Chondrocyte (in vitro differentiated cells): ENCODE data around the gene DELE1. TPM values are rescaled to one million over a fixed set of nuclear protein-coding genes. Genes with fewer than 3 reads are reported as not detected.
A peak's percentile ranks its signal among the peaks of the same experiment; 100 is the strongest.

Experiments
- DNase-seq: peaks from one replicate; pipeline ENCODE4 v3.0.0; 2021; ENCODE audit warnings: mixed read lengths, low spot score
- H3K27ac Mint-ChIP-seq: one replicate; pipeline ENCODE4 v1.8.0; 2021; ENCODE audit warnings: mild to moderate bottlenecking, moderate library complexity, mixed read lengths; ENCODE audit not compliant: unreplicated experiment
- H3K27me3 Mint-ChIP-seq: 2 replicates; pipeline ENCODE4 v1.8.0; 2021; ENCODE audit warnings: low read depth, mixed read lengths
- H3K36me3 Mint-ChIP-seq: 2 replicates; pipeline ENCODE4 v1.8.0; 2021; ENCODE audit warnings: low read depth, mixed read lengths
- H3K4me1 Mint-ChIP-seq: 2 replicates; pipeline ENCODE4 v1.8.0; 2021; ENCODE audit warnings: low read depth, mild to moderate bottlenecking, mixed read lengths
- H3K4me3 Mint-ChIP-seq: one replicate; pipeline ENCODE4 v1.8.0; 2021; ENCODE audit warnings: mild to moderate bottlenecking, moderate library complexity, mixed read lengths; ENCODE audit not compliant: unreplicated experiment
- H3K9me3 Mint-ChIP-seq: 2 replicates; pipeline ENCODE4 v1.8.0; 2021; ENCODE audit warnings: low read depth, mixed read lengths
- CTCF ChIP-seq: fragments of 200-600 bp; sonication (generic); IDR thresholded peaks from 2 replicates; pipeline ENCODE4 v1.5.0; 2021; ENCODE audit warnings: antibody characterized with exemption, mild to moderate bottlenecking, moderate library complexity
- total RNA-seq: library from RNA; stranded (reverse); gene quantifications from 3 replicates; pipeline ENCODE4 v1.2.1, GENCODE V29; 2021

The DELE1 gene
- total RNA-seq, 1 donor from 2014 or later, result 43.8 TPM

- H3K4me3 Mint-ChIP-seq, result peak overlapping the region; percentile 92
- H3K9me3 Mint-ChIP-seq, result no peaks in the 10 kb centered on the region
- peaks cover 49% of the 10 kb centered on the region for H3K4me1 Mint-ChIP-seq
- H3K27ac Mint-ChIP-seq, result peak overlapping the region; percentile 78
- peak; percentile 99 for TF ChIP-seq CTCF
- no peaks in the 10 kb centered on the region for H3K36me3 Mint-ChIP-seq
- peaks cover 34% of the 10 kb centered on the region for H3K27me3 Mint-ChIP-seq
- no peak for DNase-seq
These were observed 44.8 kb upstream of the DELE1 start for GRCh38 chr5:141878711-141879425.

DNA sequence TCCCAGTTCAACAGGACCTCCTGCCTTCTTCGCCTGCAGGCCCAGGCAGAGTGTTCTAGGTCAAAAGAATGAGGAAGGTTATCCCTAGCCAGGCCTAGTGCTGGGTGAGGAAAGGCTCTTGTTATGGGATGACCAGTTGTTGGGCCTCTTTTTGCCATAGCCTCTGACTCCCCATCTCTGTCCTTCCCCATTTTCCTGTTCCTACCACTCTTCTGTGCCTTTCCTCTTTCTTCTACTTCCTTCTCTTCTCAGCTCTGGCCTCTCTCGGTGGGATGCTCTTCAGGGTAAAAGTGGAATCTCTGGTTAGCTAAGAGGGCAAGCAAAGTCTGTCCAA lies 44.3 kb upstream of the DELE1 start:
- no peak overlapping the region for H3K27ac Mint-ChIP-seq
- peaks cover 38% of the 10 kb centered on the region for H3K27me3 Mint-ChIP-seq
- peak; percentile 38 for TF ChIP-seq CTCF
- DNase-seq, result no peak
- H3K4me3 Mint-ChIP-seq, result peak overlapping the region; percentile 92
- peaks cover 44% of the 10 kb centered on the region for H3K4me1 Mint-ChIP-seq
- H3K9me3 Mint-ChIP-seq, result no peaks in the 10 kb centered on the region
- no peaks in the 10 kb centered on the region for H3K36me3 Mint-ChIP-seq

GRCh38 chr5:141879941-141880738 lies 43.5 kb upstream of the DELE1 start:
- DNase-seq, result no peak
- no peak overlapping the region for H3K4me3 Mint-ChIP-seq
- TF ChIP-seq CTCF, result no peak
- no peaks in the 10 kb centered on the region for H3K9me3 Mint-ChIP-seq
- H3K27ac Mint-ChIP-seq, result no peak overlapping the region
- no peaks in the 10 kb centered on the region for H3K36me3 Mint-ChIP-seq
- H3K27me3 Mint-ChIP-seq, result peaks cover 44% of the 10 kb centered on the region
- peaks cover 36% of the 10 kb centered on the region for H3K4me1 Mint-ChIP-seq

- H3K9me3 Mint-ChIP-seq, result no peaks in the 10 kb centered on the region
- H3K36me3 Mint-ChIP-seq, result no peaks in the 10 kb centered on the region
- H3K27ac Mint-ChIP-seq, result no peak overlapping the region
- no peak for TF ChIP-seq CTCF
- peaks cover 28% of the 10 kb centered on the region for H3K4me1 Mint-ChIP-seq
- H3K27me3 Mint-ChIP-seq, result peaks cover 52% of the 10 kb centered on the region
- DNase-seq, result no peak
- H3K4me3 Mint-ChIP-seq, result no peak overlapping the region
These were observed 42.5 kb upstream of the DELE1 start for GRCh38 chr5:141880961-141881801.

GRCh38 chr5:141881886-141882285 lies 41.8 kb upstream of the DELE1 start:
- DNase-seq, result no peak
- peaks cover 28% of the 10 kb centered on the region for H3K4me1 Mint-ChIP-seq
- no peaks in the 10 kb centered on the region for H3K9me3 Mint-ChIP-seq
- peaks cover 52% of the 10 kb centered on the region for H3K27me3 Mint-ChIP-seq
- H3K36me3 Mint-ChIP-seq, result no peaks in the 10 kb centered on the region
- H3K27ac Mint-ChIP-seq, result no peak overlapping the region
- no peak overlapping the region for H3K4me3 Mint-ChIP-seq
- TF ChIP-seq CTCF, result no peak
